GM21529 (cell line): ENCODE results near the gene CMTR1.
"Not testable (repeated sequence)": the region's sequence is repeated elsewhere in the genome, so short reads cannot be mapped to it uniquely, and the experiment has no call there.

Source experiments
- ATAC-seq: cut with Tn5 transposase; IDR thresholded peaks from one replicate; pipeline ENCODE4 v1.9.1; 2021; ENCODE audit not compliant: unreplicated experiment

The CMTR1 gene

DNA sequence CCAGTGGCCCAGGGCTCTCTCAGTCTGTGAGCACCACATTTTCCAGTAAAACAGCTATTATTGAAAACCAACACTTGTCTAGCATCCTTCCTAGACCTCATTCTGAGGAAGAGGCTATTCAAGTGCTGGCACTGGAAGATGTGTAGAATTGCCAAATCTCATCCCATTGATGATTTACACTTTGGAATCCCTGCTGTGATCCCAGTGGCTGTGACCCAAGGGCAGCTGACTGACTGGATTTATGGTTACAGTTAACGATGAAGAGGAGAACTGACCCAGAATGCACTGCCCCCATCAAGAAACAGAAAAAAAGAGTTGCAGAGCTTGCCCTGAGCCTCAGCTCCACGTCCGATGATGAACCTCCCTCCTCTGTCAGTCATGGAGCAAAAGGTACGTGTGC, 2.4 kb downstream of the CMTR1 start:
- ATAC-seq, result no peak

GRCh38 chr6:37435816-37436215, 2.8 kb downstream of the CMTR1 start:
- no peak for ATAC-seq

DNA sequence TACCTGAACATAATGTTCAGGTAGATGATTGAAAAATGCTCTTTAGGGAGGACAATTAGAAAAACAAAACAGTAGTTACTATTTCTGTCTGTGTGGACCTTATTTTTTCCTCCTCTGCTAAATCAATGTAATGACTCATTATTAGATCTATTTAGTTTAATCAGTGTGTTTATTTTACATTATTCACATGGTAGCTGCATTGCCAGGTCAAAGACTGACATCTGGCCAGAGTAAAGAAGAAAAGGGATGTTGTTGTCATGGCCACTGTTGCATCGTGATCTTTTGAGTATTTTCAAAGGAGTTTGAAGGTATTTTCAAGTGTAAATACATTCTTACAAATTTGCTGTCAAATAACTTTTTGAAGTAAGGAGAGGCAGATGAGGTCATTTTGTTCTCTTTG, 5.9 kb downstream of the CMTR1 start:
- no peak for ATAC-seq

DNA sequence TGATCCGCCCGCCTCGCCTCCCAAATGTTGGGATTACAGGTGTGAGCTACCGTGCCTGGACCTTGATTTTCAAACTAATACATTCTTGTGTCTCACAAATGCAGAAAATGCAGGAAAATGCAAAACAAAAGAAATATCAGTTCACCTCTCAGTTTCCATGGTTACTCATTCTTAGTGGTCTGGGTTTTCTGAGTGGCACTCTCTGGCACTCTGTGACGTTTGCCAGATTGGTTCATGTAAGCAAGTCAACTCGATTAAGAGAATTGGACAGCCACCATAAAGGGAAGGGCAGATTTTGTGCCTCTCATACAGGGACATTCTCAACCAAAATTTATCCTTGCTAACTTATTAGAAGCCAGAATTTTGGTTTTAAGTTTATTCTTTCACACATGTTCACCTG, 8.6 kb downstream of the CMTR1 start:
- no peak for ATAC-seq

DNA sequence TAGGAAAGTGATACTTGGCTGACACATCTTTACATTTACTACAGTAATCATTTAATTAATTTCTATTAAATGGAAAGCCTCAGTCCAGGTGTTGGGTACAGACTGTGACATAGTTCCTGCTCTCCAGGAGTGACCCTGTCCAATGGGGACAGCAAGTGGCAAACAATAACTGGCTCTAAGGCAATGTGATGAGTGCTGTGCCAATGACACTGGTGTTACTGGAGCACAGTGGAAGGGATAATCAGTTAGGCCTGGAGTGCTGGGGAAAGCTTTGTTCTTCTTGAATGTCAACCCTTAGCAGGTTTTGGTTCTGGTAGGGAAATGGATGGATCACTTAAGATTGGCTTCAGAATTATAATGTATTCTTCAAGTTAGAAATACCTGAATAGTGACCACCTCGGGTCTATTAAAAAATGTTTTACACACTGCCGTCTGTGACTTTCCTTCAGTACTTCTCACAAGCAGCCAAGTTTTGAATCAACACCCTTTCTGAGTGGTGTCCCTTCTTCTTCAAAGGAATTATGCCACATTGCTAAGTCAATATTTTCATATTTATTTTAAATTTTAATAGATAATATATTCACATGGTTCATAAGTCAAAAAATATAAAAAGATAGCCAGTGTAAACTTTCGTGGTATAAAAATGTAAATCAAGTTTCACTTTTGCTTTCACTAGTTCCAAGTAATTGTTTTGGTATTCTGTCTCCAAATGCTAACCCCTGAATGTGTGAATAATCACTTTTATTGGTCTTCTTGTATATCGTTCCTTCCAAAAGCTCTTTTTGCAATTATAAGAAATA, 9.6 kb downstream of the CMTR1 start:
- ATAC-seq, result no peak

DNA sequence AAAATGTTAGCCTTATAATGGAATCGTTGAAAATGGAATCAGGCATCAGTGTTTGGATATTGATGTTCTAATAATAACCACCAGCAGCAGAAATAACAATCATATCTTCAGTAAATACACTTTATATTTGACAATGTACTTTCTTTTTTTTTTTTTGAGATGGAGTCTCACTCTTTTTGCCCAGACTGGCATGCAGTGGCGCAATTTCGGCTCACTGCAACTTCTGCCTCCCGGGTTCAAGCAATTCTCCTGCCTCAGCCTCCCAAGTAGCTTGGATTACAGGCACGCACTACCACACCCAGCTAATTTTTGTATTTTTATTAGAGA, 10.2 kb downstream of the CMTR1 start:
- ATAC-seq, result not testable (repeated sequence)

DNA sequence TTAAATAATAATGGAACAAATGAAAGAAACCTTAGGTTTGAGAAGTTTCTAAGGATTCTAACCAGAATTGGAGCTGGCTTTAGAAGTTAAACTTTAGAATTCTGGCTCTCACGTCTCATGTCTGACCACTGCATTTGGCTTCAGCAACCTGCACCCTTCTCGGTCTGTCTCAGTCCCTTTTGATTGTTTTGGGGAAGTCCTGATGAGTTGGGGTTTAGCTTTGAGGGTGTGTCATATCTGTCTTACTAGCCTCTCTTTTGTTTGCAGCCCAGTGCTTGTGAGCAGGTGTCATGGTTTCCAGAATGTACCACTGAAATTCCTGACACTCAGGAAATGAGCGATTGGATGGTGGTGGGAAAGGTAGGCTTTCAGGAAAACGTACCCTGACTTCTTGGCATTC, 17.0 kb downstream of the CMTR1 start:
- ATAC-seq, result no peak

DNA sequence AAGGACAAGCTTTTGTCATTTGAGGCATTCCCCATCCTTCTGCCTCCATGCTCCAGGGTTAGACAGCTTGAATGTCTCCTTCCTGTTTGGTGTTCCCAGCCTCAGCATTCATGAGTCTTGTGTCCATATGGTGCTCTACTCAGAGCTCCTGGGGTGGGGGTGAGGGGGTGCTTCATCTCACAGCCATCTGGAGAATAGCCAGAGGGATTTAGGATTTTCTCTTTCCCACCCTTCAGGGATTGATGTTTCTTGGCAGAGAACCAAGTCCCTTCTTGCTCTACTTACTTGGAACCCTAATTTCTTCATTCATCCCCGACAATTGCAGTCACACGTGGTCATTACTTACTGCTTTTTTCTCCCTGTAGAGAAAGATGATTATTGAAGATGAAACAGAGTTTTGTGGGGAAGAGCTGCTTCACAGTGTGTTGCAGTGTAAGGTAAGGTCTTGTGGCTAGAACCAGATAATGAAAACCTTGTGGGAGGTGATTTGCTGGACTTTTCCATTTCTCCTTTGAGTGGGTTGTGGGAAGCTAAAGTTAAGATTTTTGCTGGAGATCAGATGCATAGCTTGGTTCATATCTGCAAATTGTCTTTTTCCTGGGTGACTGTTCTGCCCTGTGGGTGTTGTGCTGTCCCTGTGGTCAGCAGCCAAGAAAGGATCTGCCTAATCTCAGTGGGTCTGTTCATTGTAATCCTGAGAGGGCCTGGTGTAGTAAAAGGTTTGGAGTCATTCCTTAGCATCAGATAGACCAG, 18.6 kb downstream of the CMTR1 start:
- ATAC-seq, result no peak

DNA sequence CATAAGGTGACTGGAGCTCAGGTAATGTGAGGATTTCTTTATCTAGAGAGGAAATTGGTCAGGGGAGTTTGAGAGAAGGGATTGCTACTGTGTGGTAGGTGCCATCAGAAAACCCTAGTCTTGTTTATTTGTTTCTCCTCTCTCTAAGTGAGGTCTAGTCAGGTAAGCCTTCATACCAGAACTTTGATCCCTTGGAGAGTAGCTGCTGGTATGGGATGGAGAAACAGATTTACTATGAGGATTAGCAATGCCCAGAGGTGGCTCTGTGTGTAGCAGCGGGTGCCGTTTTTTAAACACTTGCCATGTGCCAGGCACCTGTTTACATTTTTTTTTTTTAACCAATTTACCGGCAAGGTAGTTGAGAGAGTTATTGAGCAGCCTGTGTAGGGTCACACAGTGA, 19.5 kb downstream of the CMTR1 start:
- no peak for ATAC-seq

GRCh38 chr6:37454420-37455140, 21.6 kb downstream of the CMTR1 start:
- ATAC-seq, result no peak

GRCh38 chr6:37456126-37456525, 23.1 kb downstream of the CMTR1 start:
- ATAC-seq, result no peak

GRCh38 chr6:37456816-37457560, 24.0 kb downstream of the CMTR1 start:
- no peak for ATAC-seq

DNA sequence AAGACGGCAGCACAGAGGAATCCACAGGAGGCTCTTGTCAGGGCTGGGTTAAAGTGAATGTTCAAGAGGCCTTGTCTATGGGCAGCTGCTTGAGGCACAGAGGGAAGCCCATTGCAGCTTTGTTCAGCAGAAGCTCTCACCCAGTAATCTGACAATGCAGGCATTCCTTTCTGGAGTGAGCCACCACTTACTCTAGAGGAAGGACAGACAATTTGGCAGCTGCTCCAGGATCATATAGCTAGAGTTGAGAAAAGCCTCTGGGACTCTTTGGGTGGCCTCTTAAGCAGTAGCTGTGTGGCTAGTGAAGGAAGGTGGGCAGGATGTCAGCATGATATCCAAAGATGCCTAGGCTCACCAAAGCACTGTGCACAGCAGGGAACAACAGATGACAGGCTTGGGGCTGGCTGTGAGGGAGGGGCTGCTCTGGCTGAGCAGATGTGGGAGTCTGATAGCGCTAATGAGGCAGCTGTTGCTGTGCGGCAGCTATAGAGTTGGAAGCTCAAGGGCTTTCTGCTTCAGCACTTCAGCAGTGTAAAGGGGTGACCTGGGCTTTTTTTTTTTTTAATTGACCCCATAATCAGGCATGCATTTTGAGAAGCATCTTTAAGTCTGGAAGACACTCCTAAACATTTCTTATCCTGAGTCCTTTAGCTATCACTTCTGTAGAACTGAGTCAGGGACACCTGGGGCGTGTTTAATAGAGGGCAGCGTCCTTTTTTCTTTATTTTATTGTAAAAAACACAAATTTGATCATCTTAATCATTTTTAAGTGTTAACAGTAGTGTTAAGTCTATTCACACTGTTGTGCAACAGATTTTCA, 27.2 kb downstream of the CMTR1 start:
- ATAC-seq, result no peak

GRCh38 chr6:37460805-37461204, 27.8 kb downstream of the CMTR1 start:
- ATAC-seq, result no peak

DNA sequence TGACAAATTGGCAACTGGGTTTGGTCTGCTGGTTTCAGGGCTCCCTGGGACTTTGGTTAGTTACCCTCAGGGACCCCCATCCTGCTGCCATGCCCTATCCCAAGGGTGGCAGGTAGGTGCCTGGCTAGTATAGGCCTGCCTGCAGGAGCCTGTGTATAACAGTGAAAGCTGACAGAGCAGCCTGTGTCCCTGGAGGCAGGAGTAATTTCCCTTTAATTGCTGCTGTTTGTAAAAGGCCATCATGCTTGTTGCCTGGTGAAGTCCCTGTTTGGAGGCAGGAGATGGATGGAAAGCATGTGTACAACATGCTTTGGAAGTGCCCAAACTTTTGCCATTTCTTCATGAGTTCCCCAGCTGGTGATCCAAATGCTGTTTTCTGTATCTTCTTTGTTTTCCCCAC, 30.1 kb downstream of the CMTR1 start:
- no peak for ATAC-seq

DNA sequence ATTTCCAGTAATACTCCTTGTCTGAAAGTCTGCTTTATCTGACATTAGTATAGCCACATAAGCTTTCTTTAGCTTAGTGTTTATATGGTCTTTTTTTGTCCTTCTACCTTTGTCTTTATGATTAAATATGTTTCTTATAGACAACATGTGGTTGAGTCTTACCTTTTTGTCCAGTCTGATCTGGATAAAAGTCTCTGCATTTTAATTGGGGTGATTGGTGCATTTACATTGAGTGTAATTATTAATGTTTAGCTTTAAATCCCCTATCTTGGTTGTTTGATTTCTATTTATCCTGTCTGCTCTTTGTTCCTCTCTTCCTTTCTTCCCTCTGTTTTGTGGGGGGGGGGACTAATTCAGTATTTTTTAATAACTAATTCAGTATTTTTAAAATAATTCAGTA, 34.7 kb downstream of the CMTR1 start:
- no peak for ATAC-seq

GRCh38 chr6:37473364-37474095, 40.5 kb downstream of the CMTR1 start:
- no peak for ATAC-seq

DNA sequence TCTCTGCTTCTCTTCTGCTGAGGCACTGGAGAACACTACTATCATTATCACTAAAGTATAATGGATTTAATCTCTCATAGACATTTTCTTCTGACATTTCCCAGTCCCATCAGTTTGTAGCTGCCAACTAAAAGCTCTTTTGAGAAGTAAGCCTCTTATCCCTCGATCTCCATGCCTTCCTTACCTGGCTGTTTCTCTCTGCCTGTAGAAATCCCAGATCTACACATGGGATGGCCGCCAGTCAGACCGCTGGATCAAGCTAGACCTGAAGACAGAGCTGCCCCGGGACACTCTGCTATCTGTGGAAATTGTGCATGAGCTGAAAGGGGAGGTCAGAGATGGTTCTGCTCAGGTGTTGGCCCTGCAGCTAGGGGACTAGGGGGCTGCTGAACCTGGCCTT, 41.3 kb downstream of the CMTR1 start:
- no peak for ATAC-seq

- no peak for ATAC-seq
Measured at GRCh38 chr6:37477191-37477590, 44.2 kb downstream of the CMTR1 start.
